Kidney epithelial cell (primary cell): Measurements from ENCODE around the gene GAPDH. TPM values are rescaled to one million over a fixed set of nuclear protein-coding genes. Genes with fewer than 3 reads are reported as not detected.
"Not testable (repeated sequence)": the region's sequence is repeated elsewhere in the genome, so short reads cannot be mapped to it uniquely, and the experiment has no call there.

Source experiments
- DNase-seq: peaks from one replicate; pipeline ENCODE4 v3.0.0-alpha.2; 2010; ENCODE audit warnings: low read depth
- H3K27me3 ChIP-seq: 2 replicates; pipeline ENCODE4 v1.6.0; 2011; ENCODE audit warnings: low read length; ENCODE audit not compliant: control insufficient read depth, insufficient read depth
- H3K36me3 ChIP-seq: 2 replicates; pipeline ENCODE4 v1.5.1; 2011; ENCODE audit warnings: low read length; ENCODE audit not compliant: control insufficient read depth, insufficient read depth
- H3K4me3 ChIP-seq: 2 replicates; pipeline ENCODE4 v1.5.1; 2011; ENCODE audit warnings: low read depth, mild to moderate bottlenecking, control low read depth, low read length
- CTCF ChIP-seq: IDR thresholded peaks from 2 replicates; pipeline ENCODE4 v1.5.1; 2011; ENCODE audit warnings: mild to moderate bottlenecking, moderate library complexity, low read length, control low read depth, inconsistent platforms; ENCODE audit not compliant: insufficient read depth, poor library complexity, severe bottlenecking
- total RNA-seq: library from RNA; depleted of rRNA; stranded (reverse); fragments of >200 nt; gene quantifications from 2 replicates; pipeline ENCODE4 v1.2.3, GENCODE V29; 2015

Gene GAPDH
- total RNA-seq, 1 donor from 2014 or later: 3,951 TPM

GRCh38 chr12:6582959-6583358 lies 48.6 kb downstream of the GAPDH start:
- no peak for TF ChIP-seq CTCF
- Histone ChIP-seq H3K36me3 (peaks cover 3% of the 10 kb centered on the region), H3K4me3 (no peak overlapping the region), H3K27me3 (no peaks in the 10 kb centered on the region)
- no peak for DNase-seq

GRCh38 chr12:6584293-6584692 lies 50.0 kb downstream of the GAPDH start:
- Histone ChIP-seq H3K36me3 (peaks cover 2% of the 10 kb centered on the region), H3K27me3 (no peaks in the 10 kb centered on the region), H3K4me3 (no peak overlapping the region)
- DNase-seq: no peak
- no peak for TF ChIP-seq CTCF

GRCh38 chr12:6586569-6586968 lies 52.3 kb downstream of the GAPDH start:
- not testable (repeated sequence) for H3K4me3 ChIP-seq, H3K27me3 ChIP-seq, H3K36me3 ChIP-seq, DNase-seq

Other genes with a start within 250 kb of the GAPDH start
- 2.3 and 3.3 TPM in 2 replicates for gene PLEKHG6, start 223.8 kb upstream of the GAPDH start, total RNA-seq
- gene TNFRSF1A, start 192.4 kb upstream of the GAPDH start, total RNA-seq: 115 and 143 TPM in 2 replicates
- 10.4 and 11.1 TPM in 2 replicates for gene SCNN1A, start 159.0 kb upstream of the GAPDH start, total RNA-seq
- gene LTBR, start 150.4 kb upstream of the GAPDH start, total RNA-seq: 134 and 219 TPM in 2 replicates
- gene CD27, start 89.6 kb upstream of the GAPDH start, total RNA-seq: not detected in 2 replicates
- 14.4 and 18.9 TPM in 2 replicates for gene TAPBPL, start 82.5 kb upstream of the GAPDH start, total RNA-seq
- gene VAMP1, start 63.8 kb upstream of the GAPDH start, total RNA-seq: 1.6 and 4.8 TPM in 2 replicates
- 63.7 and 78.3 TPM in 2 replicates for gene MRPL51, start 41.3 kb upstream of the GAPDH start, total RNA-seq
- 62.3 and 98.0 TPM in 2 replicates for gene NCAPD2, start 40.4 kb upstream of the GAPDH start, total RNA-seq
- gene IFFO1, start 21.5 kb downstream of the GAPDH start, total RNA-seq: 9.9 and 12.4 TPM in 2 replicates
- 52.4 and 62.2 TPM in 2 replicates for gene NOP2, start 33.8 kb downstream of the GAPDH start, total RNA-seq
- gene CHD4, start 72.9 kb downstream of the GAPDH start, total RNA-seq: 276 and 287 TPM in 2 replicates
- 3.8 and 5.2 TPM in 2 replicates for gene LPAR5, start 101.4 kb downstream of the GAPDH start, total RNA-seq
- 0.75 and 0.89 TPM in 2 replicates for gene ACRBP, start 112.9 kb downstream of the GAPDH start, total RNA-seq
- gene ING4, start 128.6 kb downstream of the GAPDH start, total RNA-seq: 31.8 and 34.1 TPM in 2 replicates
- gene ZNF384, start 154.9 kb downstream of the GAPDH start, total RNA-seq: 34.0 and 36.6 TPM in 2 replicates
- gene PIANP, start 166.3 kb downstream of the GAPDH start, total RNA-seq: 0.07 and 0.13 TPM in 2 replicates
- gene COPS7A, start 189.5 kb downstream of the GAPDH start, total RNA-seq: 65.2 and 69.1 TPM in 2 replicates
- 190 and 216 TPM in 2 replicates for gene MLF2, start 218.6 kb downstream of the GAPDH start, total RNA-seq
- 169 and 193 TPM in 2 replicates for gene PTMS, start 231.8 kb downstream of the GAPDH start, total RNA-seq
- not detected in 2 replicates for gene LAG3, start 238.0 kb downstream of the GAPDH start, total RNA-seq